Measurements from ENCODE around the gene FRMPD2. TPM values are rescaled to one million over a fixed set of nuclear protein-coding genes. Genes with fewer than 3 reads are reported as not detected.

Gene FRMPD2
- total RNA-seq, 1 experiment from 2014 or later = 1.3 TPM

GRCh38 chr10:48239618-48240017 is 34.9 kb downstream of the FRMPD2 start:
- no TSS peak for BruUV-seq (replicated peaks)
- Mint-ChIP-seq H3K4me1 (ENCODE audit: insufficient read depth, unreplicated experiment) (no peaks in the 10 kb centered on the region), H3K36me3 (ENCODE audit: insufficient read depth, unreplicated experiment) (no peaks in the 10 kb centered on the region)

GRCh38 chr10:48238826-48239520 is 35.5 kb downstream of the FRMPD2 start:
- Mint-ChIP-seq H3K4me3 (ENCODE audit: unreplicated experiment) (no peak overlapping the region), H3K4me1 (ENCODE audit: insufficient read depth, unreplicated experiment) (no peaks in the 10 kb centered on the region), H3K9me3 (ENCODE audit: unreplicated experiment) (no peaks in the 10 kb centered on the region), H3K36me3 (ENCODE audit: insufficient read depth, unreplicated experiment) (no peaks in the 10 kb centered on the region), H3K27me3 (ENCODE audit: insufficient read depth, unreplicated experiment) (peaks cover 14% of the 10 kb centered on the region), H3K27ac (ENCODE audit: low read depth, unreplicated experiment) (no peak overlapping the region)
- DNase-seq (ENCODE audit: unreplicated experiment) = no peak
- intact Hi-C loops (cut with micrococcal nuclease) = no loop called here
- POLR2A ChIA-PET = no interaction called here
- TF ChIP-seq CTCF (IDR thresholded peaks at IDR 0.05; ENCODE audit: unreplicated experiment) = no peak
- CTCF ChIA-PET = interaction anchor here (0.7 kb wide), 1 partner anchor 87 kb away, joined by 3 read pairs; no protein-coding TSS in a partner anchor
- BruUV-seq (replicated peaks) = no TSS peak

More at GRCh38 chr10:48239618-48240017, 34.9 kb downstream of the FRMPD2 start:
- intact Hi-C loops (cut with micrococcal nuclease) = no loop called here
- no peak overlapping the region for H3K27ac Mint-ChIP-seq (ENCODE audit: low read depth, unreplicated experiment)
- no peak for DNase-seq (ENCODE audit: unreplicated experiment)
- POLR2A ChIA-PET = no interaction called here
- CTCF ChIA-PET = no interaction called here
- peaks cover 14% of the 10 kb centered on the region for H3K27me3 Mint-ChIP-seq (ENCODE audit: insufficient read depth, unreplicated experiment)
- no peak overlapping the region for H3K4me3 Mint-ChIP-seq (ENCODE audit: unreplicated experiment)
- no peaks in the 10 kb centered on the region for H3K9me3 Mint-ChIP-seq (ENCODE audit: unreplicated experiment)
- TF ChIP-seq CTCF (IDR thresholded peaks at IDR 0.05; ENCODE audit: unreplicated experiment) = no peak

GRCh38 chr10:48237259-48238250 is 36.9 kb downstream of the FRMPD2 start:
- POLR2A ChIA-PET = no interaction called here
- H3K9me3 Mint-ChIP-seq (ENCODE audit: unreplicated experiment) = no peaks in the 10 kb centered on the region
- no peak overlapping the region for H3K4me3 Mint-ChIP-seq (ENCODE audit: unreplicated experiment)
- H3K4me1 Mint-ChIP-seq (ENCODE audit: insufficient read depth, unreplicated experiment) = no peaks in the 10 kb centered on the region
- intact Hi-C loops (cut with micrococcal nuclease) = no loop called here
- CTCF ChIA-PET = interaction anchor here (0.6 kb wide), 2 partner anchors 369 to 715 kb away, joined by 3 read pairs; no protein-coding TSS in a partner anchor
- peaks cover 6% of the 10 kb centered on the region for H3K36me3 Mint-ChIP-seq (ENCODE audit: insufficient read depth, unreplicated experiment)
- no TSS peak for BruUV-seq (replicated peaks)
- DNase-seq (ENCODE audit: unreplicated experiment) = no peak
- peaks cover 14% of the 10 kb centered on the region for H3K27me3 Mint-ChIP-seq (ENCODE audit: insufficient read depth, unreplicated experiment)
- no peak overlapping the region for H3K27ac Mint-ChIP-seq (ENCODE audit: low read depth, unreplicated experiment)
- TF ChIP-seq CTCF (IDR thresholded peaks at IDR 0.05; ENCODE audit: unreplicated experiment) = no peak

- H3K4me3 Mint-ChIP-seq (ENCODE audit: unreplicated experiment) = no peak overlapping the region
- DNase-seq (ENCODE audit: unreplicated experiment) = no peak
- H3K9me3 Mint-ChIP-seq (ENCODE audit: unreplicated experiment) = no peaks in the 10 kb centered on the region
- POLR2A ChIA-PET = no interaction called here
- CTCF ChIA-PET = interaction anchor here (0.7 kb wide), 1 partner anchor 1108 kb away, joined by 3 read pairs; no protein-coding TSS in a partner anchor
- no peak overlapping the region for H3K27ac Mint-ChIP-seq (ENCODE audit: low read depth, unreplicated experiment)
- H3K27me3 Mint-ChIP-seq (ENCODE audit: insufficient read depth, unreplicated experiment) = peaks cover 9% of the 10 kb centered on the region
- H3K4me1 Mint-ChIP-seq (ENCODE audit: insufficient read depth, unreplicated experiment) = no peaks in the 10 kb centered on the region
- TF ChIP-seq CTCF (IDR thresholded peaks at IDR 0.05; ENCODE audit: unreplicated experiment) = no peak
- intact Hi-C loops (cut with micrococcal nuclease) = no loop called here
- BruUV-seq (replicated peaks) = no TSS peak
- peaks cover 6% of the 10 kb centered on the region for H3K36me3 Mint-ChIP-seq (ENCODE audit: insufficient read depth, unreplicated experiment)
Observed at GRCh38 chr10:48236199-48236621, 38.3 kb downstream of the FRMPD2 start.

Data from MCF 10A (cell line).